Measurements from ENCODE around the gene SORCS3.
A peak's percentile ranks its signal among the peaks of the same experiment; 100 is the strongest.

SORCS3 gene

DNA sequence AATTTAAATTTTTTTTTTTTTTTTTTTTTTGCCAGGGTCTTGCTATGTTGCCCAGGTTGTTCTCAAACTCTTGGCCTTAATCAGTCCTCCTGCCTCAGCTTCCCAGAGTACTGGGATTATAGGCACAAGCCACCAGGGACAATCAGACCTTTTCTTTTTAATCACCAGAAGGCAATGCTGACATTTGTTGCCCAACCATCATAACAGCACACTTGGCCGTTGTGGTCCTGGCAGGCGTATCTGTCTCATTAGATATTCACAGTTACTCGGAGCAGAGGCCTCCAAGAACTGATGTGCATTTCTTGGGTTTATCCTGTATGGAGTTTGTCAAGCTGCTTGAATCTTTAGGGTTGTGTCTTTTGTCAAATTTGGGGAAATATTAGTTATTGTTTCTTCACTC lies 100.0 kb downstream of the SORCS3 start:
- no peak overlapping the region for H3K27ac ChIP-seq (replicated peaks)
- no peaks in the 10 kb centered on the region for H3K27me3 ChIP-seq (ENCODE audit: insufficient read depth, poor library complexity, severe bottlenecking)
- no peak overlapping the region for H3K4me3 ChIP-seq (replicated peaks; ENCODE audit: insufficient read depth, low read length)
- TF ChIP-seq POLR2AphosphoS5 (IDR thresholded peaks at IDR 0.05; ENCODE audit: low read depth) (no peak), GABPA (IDR thresholded peaks at IDR 0.05; ENCODE audit: low read depth) (no peak), REST (IDR thresholded peaks at IDR 0.05; ENCODE audit: insufficient replicate concordance, low read depth) (no peak), CTCF (IDR thresholded peaks at IDR 0.05; ENCODE audit: insufficient read depth, low read length) (no peak), SPI1 (IDR thresholded peaks at IDR 0.05; ENCODE audit: borderline replicate concordance, low read depth) (no peak)
- no peak for DNase-seq (ENCODE audit: low read depth in 1 of 2, low spot score in 1 of 2)

GRCh38 chr10:104744052-104744451 lies 103.0 kb downstream of the SORCS3 start:
- Histone ChIP-seq H3K27ac (replicated peaks) (no peak overlapping the region), H3K27me3 (ENCODE audit: insufficient read depth, poor library complexity, severe bottlenecking) (no peaks in the 10 kb centered on the region), H3K4me3 (replicated peaks; ENCODE audit: insufficient read depth, low read length) (no peak overlapping the region)
- TF ChIP-seq SPI1 (IDR thresholded peaks at IDR 0.05; ENCODE audit: borderline replicate concordance, low read depth), result no peak
- no peak for TF ChIP-seq POLR2AphosphoS5 (IDR thresholded peaks at IDR 0.05; ENCODE audit: low read depth)
- no peak for TF ChIP-seq GABPA (IDR thresholded peaks at IDR 0.05; ENCODE audit: low read depth)
- no peak for TF ChIP-seq REST (IDR thresholded peaks at IDR 0.05; ENCODE audit: insufficient replicate concordance, low read depth)
- no peak for TF ChIP-seq CTCF (IDR thresholded peaks at IDR 0.05; ENCODE audit: insufficient read depth, low read length)
- no peak for DNase-seq (ENCODE audit: low read depth in 1 of 2, low spot score in 1 of 2)

- TF ChIP-seq REST (IDR thresholded peaks at IDR 0.05; ENCODE audit: insufficient replicate concordance, low read depth) (peak; percentile 87), SPI1 (IDR thresholded peaks at IDR 0.05; ENCODE audit: borderline replicate concordance, low read depth) (no peak)
- Histone ChIP-seq H3K4me3 (replicated peaks; ENCODE audit: insufficient read depth, low read length) (no peak overlapping the region), H3K27ac (replicated peaks) (no peak overlapping the region), H3K27me3 (ENCODE audit: insufficient read depth, poor library complexity, severe bottlenecking) (no peaks in the 10 kb centered on the region)
- DNase-seq (ENCODE audit: low read depth in 1 of 2, low spot score in 1 of 2), result no peak
Observed at GRCh38 chr10:104750291-104750690, 109.2 kb downstream of the SORCS3 start.

GRCh38 chr10:104762793-104763192 lies 121.7 kb downstream of the SORCS3 start:
- Histone ChIP-seq H3K27ac (replicated peaks) (no peak overlapping the region), H3K4me3 (replicated peaks; ENCODE audit: insufficient read depth, low read length) (no peak overlapping the region), H3K27me3 (ENCODE audit: insufficient read depth, poor library complexity, severe bottlenecking) (no peaks in the 10 kb centered on the region)
- DNase-seq (ENCODE audit: low read depth in 1 of 2, low spot score in 1 of 2), result no peak
- no peak for TF ChIP-seq POLR2AphosphoS5 (IDR thresholded peaks at IDR 0.05; ENCODE audit: low read depth)

Data from HL-60 (cell line).